Testis (tissue), 2 donors: ENCODE results near the gene VCAM1.

ENCODE experiments used
- CTCF ChIP-seq, 3 experiments: fragments of 450-650 bp in 2 of 3; fragments of 200-600 bp in 1 of 3; sonication (generic) in 1 of 3; IDR thresholded peaks; one replicate each; pipeline ENCODE4 v1.5.1; 2016 to 2019; ENCODE audit warnings: antibody characterized with exemption in 3 of 3, mild to moderate bottlenecking in 2 of 3, moderate library complexity in 1 of 3
- POLR2A ChIP-seq: fragments of 450-650 bp; IDR thresholded peaks from one replicate; pipeline ENCODE4 v1.6.1; 2017; ENCODE audit warnings: antibody characterized with exemption, mild to moderate bottlenecking, moderate library complexity

- no peak for TF ChIP-seq CTCF (IDR thresholded peaks at IDR 0.05)
- no peak for TF ChIP-seq POLR2A
Measured at GRCh38 chr1:100708476-100709062, 11.0 kb upstream of the VCAM1 start.
